HFF-Myc (cell line): ENCODE data around the gene DCAF17.

ENCODE experiments used
- DNase-seq: peaks from one replicate; pipeline ENCODE4 v3.0.0-alpha.2; 2011; ENCODE audit warnings: low read depth; ENCODE audit errors: extremely low read depth
- H3K4me3 ChIP-seq: replicated peaks from 2 replicates; pipeline ENCODE4 v1.5.1; 2011; ENCODE audit warnings: low read depth, mild to moderate bottlenecking, control low read depth, low read length
- CTCF ChIP-seq: IDR thresholded peaks from 2 replicates; pipeline ENCODE4 v1.5.1; 2012; ENCODE audit warnings: mild to moderate bottlenecking, low read depth, low read length, control low read depth; ENCODE audit errors: missing control alignments

Gene DCAF17

GRCh38 chr2:171480908-171481307, 46.9 kb downstream of the DCAF17 start:
- H3K4me3 ChIP-seq, result no peak overlapping the region
- DNase-seq, result no peak
- TF ChIP-seq CTCF, result no peak

- no peak overlapping the region for H3K4me3 ChIP-seq
- TF ChIP-seq CTCF, result no peak
- no peak for DNase-seq
Measured at GRCh38 chr2:171482308-171482707, 48.3 kb downstream of the DCAF17 start.

GRCh38 chr2:171482877-171483276, 48.9 kb downstream of the DCAF17 start:
- DNase-seq, result no peak
- no peak for TF ChIP-seq CTCF
- H3K4me3 ChIP-seq, result no peak overlapping the region

DNA sequence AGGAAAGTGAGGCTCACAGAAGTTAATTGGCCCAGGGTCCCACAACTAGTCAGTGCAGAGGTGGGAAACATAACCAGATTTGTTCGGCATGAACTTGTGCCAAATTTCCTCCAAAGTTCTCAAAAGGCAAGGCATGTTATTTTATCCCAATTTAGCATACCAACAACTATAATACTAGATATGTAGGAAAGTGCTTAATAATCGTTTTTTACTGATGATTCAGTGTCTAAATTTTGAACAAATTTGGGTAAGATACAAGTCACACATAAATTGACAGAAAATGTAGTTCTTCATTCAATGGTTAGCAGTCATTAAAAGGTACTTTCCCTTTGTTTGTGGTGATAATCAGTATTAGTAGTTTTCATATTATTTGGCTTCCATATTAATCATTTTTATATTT, 49.8 kb downstream of the DCAF17 start:
- H3K4me3 ChIP-seq, result no peak overlapping the region
- DNase-seq, result no peak
- TF ChIP-seq CTCF, result no peak

DNA sequence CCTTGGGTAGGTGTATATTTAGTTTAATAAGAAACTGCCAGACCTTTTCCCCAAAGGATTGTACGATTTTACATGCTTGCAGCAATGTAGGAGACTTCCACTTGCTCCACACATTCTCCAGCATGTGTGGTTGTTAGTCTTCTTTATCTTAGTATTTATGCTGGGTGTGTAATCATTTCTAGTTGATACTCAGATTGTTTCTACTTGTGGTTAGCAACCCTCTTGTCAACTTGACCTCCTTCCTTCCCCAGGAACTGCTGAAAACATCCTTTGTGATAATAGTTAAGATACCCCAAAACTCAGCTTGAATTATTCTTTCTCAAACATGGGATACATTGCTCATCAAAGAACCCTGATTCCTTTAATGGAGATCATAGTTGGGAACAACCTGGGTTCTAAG, 51.1 kb downstream of the DCAF17 start:
- TF ChIP-seq CTCF, result no peak
- DNase-seq, result no peak
- H3K4me3 ChIP-seq, result no peak overlapping the region

GRCh38 chr2:171487201-171487600, 53.2 kb downstream of the DCAF17 start:
- TF ChIP-seq CTCF, result no peak
- H3K4me3 ChIP-seq, result no peak overlapping the region
- DNase-seq, result no peak

GRCh38 chr2:171487803-171488259, 53.8 kb downstream of the DCAF17 start:
- no peak overlapping the region for H3K4me3 ChIP-seq
- DNase-seq, result no peak
- no peak for TF ChIP-seq CTCF
